Fibroblast of upper back skin (primary cell): ENCODE results near the gene POLD4.

ENCODE experiments used
- DNase-seq: peaks from one replicate; pipeline ENCODE4 v3.0.0-alpha.2; 2013

POLD4 gene

DNA sequence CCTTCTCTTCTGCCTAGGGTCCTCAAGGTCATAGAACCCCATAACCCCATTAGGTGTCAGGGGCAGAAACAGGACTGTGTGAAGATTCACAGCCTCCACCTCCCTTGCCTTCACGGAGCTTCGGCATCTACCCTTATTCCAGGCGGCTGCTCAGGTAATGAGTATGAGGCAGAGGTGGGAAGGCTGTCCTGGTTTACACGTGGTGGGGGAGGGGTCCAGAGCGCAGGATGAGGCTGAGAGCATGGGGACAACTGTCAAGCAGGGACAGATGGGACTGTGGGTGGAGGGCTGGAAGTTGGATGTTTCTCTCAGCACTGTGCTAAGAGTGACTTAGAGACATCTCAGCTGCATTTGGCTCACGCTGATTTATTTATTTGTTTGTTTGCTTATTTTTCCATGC, 34.2 kb upstream of the POLD4 start:
- DNase-seq: no peak

DNA sequence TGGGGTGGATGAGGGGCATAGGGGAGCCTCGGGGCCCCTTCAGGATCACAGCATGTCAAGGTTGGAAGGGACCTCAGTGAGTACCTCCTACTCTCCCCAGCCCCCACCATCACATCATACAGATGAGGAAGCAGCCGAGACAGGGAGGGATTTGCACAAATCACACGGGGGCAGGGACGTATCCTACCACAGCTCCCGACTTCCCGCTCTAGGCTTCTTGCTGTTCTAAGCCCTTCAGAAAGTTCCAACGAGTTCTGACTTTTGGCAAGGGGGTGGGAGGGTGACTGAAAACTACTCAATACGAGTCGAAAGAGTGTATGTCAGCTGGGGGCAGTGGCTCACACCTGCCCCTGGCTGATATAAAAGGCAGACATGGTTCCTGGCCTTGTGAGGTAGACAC, 33.7 kb upstream of the POLD4 start:
- no peak for DNase-seq

DNA sequence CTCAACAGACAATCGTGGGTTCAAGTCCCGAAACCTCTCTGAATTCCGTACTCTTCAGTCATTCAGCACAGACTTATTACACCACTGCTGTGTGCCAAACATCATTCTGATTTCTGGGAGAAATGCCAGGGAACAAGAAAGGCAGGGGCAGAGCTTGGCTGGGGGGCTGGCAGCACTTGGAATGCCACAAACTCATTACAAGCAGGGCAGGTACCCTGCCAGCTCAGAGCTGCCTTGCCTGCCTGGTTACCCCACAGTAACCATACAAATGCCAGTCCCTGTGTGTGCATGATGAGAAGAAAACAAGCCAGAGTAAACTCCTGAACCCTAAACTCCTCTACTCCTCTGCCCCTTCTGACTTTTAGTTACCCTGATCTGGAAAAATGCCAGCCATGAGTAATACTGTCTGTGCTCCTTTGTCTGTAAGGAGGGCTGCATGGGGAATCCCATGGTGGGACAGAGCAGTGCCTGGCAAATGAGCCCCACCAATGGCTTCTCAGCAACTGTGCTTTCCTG, 31.6 kb upstream of the POLD4 start:
- peak; percentile 61 for DNase-seq

DNA sequence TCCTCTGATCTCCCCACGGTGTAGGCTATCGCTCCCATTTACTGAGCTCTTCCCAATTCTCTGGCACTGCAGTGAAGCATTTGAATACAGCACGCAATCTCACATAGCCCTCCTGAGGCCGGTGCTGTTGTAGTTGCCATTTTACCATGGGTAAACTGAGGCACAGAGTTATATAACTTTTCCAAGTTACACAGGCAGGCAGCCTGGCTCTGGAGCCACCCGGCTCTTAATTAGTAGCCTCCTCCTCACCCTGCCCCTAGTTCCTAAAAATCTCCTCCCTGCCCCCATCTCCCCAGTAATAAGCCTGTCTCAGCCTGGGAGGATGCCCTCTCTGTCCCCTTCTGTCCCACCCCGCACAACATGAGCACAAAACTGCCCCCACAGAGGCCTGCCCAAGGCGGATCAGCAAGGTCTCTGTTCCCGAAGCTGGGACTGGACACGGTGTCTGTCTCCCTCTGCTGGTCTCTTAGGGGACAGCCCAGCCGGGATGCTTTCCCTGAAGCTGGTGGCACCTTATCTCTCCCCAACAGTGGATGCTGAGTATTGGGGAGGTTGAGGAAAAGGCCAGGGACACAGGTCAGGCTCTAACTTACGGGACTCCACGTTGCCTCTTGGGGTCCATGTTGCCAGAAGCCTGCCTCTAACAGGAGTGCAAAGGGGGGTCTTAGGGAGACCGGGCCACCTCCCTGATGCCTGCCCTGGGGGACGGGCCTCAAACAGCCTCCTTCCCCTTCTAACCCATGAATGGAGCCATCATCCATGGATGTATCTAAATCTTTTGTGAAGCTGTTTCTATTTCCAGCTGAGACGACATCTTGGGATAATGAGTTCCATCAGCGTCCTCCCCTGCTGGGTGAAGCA, 29.2 kb upstream of the POLD4 start:
- DNase-seq: peak; percentile 77

DNA sequence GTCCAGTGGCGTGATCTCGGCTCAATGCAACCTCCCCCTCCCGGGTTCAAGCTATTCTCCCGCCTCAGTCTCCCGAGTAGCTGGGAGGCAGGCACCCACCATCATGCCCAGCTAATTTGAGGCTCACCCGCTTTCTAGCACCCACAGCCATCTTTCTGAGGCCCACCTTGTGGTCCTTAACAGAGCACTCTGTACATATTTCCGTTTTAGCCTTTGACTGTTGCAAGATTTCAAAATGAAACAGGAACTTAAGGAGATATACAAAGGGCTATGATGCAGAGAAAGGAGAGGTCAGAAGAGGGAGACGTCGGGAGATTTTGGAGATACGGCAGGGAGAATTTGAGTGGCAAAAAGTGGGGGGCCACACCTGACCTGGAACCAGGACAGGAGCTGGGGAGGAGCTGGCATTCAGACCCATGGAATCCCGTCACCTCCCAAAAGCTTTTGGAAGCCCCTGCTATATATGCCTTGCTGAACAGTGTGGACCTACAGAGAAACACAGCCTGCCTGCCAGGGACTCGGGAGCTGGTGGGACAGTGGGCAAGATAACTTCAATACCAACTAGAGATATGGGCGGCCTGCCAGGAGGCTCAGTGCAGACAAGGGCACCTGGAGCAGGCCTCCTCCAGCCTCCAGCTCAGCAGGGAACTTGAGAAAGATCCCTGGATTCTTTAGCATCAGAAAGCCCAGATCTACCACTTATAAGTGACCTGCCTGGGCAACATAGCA, 28.1 kb upstream of the POLD4 start:
- no peak for DNase-seq

DNA sequence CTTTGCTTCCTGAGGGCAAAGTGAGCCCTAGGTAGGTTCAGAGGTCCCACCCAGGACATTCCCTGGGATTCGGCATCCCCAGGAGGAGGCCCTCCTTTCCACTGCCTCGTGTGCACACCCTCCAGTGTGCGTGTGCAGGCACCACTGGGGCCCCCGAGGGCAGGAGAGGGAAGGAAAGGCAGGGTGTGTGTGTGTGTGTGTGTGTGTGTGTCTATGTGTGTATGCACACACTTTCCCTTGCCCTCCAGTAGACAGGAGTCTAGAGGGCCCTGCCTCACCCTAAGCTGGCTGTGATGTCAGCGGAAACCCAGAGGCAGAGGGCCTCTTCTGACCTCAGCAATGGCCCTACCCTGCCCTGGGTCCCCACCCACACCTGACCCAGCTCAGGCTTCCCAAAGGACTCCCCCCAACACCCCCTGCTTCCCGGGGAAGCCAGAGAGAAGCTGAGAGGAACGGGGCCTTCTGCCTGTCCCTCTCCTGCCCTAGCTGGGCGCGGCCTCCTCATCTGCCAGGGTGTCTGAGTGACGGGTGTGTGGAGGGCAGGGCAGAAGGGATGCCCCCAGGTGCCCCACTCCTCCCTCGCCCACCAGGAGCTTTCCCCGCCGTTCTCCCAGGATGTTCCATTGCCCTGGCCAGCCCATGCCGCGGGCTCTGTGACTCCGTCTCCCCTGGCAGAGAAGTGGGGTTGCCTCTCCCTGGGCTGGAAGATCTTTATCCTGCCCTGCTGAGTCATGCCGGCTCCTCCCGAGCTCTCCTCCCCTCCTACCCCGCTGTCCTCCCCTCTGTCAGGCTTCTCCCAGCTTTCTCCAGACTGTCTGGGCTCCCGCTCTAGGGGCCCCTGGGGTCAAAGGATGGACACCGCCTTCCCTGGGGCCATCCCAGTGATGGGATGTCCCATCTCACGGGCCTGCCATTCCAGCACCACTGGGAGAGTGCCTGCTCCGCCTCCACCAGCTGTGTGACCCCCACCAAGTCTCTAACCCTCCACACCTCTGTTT, 26.0 kb upstream of the POLD4 start:
- peak; percentile 53 for DNase-seq

DNA sequence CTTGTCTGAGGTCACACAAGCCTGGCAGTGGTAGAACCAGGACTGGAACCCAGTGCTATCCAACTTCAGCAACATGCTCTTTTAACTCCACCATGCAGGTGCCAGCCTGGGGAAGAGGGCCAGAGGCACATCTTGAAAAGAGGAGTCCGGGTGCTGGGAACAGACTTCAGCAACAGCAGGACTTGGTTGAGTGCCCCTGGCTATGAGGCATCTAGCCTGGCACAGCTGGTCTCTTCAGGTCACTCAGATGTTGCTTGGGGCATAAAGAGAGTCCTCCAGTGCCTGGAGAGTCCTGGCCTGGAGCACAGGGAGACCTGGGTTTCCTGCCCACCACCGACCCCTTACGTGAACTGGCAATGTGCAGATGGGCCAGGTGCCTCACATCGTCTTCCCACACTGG, 25.2 kb upstream of the POLD4 start:
- no peak for DNase-seq

DNA sequence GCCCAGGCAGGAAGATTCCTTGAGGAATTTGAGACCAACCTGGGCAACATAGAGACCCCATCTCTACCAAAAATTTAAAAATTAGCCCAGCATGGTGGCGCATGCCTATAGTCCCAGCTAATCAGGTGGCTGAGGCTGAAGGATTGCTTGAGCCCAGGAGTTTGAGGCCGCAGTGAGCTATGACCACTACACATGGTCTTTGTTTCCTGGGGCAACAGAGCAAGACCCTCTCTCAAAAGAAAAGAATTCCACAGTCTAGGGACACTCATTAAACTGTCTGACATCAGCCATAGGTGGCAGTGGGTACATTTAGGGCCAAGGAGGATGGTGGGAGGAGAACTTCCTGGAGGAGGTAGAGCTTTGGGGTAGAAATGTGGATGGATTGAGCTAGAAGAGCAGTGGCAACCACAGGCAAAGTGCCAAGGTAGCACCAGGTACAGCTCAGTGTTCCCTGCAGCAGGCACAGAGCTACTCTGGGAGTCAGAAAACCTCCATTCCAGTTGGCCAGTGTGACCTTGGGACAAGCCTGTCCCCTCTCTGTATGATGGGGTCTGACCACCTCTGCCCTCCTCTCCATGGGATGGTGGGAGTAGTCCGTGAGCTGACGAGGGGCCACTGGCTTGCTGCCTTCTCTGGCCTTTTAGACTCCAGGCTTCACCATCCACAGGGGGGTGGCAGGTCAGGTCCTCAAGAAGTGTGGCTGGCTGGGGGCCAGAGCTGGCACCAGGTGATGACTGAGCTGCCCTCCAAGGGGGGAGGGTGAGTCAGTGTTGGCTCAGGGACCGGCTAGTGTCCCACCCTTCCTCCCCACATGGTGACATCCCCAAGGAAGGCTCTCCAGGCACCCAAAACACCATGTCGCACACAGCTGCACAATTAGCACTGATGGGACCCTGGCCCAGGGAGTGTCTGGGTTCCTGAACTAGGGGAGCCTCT, 23.8 kb upstream of the POLD4 start:
- no peak for DNase-seq

DNA sequence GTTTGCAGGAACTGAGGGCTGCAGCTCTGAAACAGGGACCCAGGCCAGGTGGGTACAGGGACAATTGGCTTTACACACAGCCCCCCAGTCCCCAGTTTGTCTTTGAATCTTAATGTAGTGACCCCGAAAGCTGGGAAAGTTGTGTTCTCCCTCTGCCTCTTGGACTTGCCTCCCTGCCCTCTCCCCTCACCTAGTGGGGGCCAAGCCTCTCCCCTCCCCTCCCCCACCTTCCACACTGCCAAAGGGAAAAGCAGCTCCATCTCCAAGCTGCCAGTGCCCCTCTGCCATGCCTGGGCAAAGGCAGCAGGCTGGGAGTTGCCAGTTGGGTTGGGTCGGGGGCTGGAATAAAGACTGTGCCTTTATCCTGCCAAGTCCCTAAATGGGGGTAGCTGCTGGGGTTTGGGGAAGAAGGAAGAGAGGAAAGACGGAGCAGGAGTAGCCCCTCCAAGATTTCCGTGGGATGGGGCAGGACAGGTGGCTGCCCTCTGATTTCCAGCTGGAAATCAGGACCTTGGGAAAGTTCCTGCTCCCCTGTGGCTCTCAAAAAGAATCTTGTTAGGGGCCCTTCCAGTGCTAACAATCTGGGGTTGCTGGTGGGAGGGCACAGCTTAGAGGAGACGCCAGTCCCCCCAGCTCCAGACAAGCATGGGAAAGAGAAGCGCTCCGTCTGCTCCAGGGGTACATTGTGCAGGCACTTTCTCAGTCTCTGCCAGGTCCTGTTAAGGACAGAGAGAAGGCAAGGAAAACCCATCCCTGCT, 22.9 kb upstream of the POLD4 start:
- no peak for DNase-seq

DNA sequence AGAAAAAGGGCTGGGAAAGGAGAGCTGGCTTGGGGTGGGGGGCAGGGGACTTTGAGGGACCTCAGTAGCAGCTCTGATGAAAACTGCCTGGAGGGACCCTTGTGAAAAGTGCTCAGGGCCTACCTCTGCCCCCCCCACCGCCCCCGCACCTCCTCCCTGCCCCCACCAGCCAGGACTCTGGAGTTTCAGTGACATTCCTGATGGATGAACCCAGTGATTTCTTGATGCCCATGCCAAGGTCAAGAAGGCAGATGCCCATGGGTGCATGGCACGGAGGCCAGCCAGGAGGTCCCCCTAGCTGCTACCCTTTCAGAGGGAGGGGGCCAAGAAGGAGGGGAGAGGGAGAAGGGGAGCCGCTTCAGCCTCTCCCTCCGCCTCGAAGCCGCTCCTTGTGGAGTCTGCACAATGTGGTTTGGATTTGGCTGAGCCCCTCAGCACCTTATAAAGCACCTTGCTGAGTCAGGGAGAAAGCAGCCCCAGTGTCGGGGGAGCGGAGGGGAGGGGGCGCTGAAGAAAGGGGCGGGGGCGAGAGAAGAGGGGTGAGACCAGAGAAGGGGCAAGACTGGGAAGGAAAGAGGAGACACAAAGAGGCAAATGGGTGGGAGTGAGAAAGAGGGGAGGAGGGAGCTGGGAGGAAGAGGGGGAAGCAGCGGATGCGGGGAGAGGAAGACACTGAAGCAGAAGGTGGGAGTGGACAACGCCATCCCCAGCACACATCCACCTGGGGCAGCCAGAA, 22.1 kb upstream of the POLD4 start:
- DNase-seq: no peak

DNA sequence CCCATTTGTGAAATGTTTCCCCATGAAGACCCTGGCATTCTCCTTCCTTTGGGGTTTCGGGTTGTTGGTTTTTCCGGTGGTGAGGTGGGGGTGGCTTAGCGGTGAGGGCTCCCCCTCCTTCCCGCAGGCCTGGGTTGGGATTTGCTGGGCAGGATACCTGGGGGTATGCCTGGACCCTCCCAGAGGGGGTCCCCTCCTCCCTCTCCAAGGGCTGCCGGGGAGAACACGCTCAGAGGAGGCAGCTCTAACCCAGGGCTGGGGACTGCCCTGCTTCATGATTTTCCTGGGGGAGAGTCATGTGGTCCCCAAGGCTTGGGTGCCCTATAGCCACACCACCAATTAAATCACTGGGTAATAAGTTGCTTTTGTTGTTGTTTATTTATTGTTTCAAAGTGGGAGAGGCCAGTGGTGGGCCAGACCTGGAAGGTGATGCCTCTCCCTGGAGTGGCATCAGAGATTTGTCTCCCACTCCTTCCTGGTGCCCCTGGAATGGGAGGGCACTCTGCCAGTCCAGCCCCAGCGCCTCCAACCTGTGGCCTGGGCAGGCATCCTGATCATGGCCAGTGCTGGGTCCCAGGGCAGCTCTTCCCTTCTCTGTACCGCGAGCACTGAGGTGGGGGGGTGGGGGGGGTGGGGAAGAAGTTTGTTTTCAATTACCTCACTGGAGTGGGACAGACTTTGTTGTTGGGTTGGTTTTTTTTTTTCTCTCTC, 21.4 kb upstream of the POLD4 start:
- peak; percentile 44 for DNase-seq

DNA sequence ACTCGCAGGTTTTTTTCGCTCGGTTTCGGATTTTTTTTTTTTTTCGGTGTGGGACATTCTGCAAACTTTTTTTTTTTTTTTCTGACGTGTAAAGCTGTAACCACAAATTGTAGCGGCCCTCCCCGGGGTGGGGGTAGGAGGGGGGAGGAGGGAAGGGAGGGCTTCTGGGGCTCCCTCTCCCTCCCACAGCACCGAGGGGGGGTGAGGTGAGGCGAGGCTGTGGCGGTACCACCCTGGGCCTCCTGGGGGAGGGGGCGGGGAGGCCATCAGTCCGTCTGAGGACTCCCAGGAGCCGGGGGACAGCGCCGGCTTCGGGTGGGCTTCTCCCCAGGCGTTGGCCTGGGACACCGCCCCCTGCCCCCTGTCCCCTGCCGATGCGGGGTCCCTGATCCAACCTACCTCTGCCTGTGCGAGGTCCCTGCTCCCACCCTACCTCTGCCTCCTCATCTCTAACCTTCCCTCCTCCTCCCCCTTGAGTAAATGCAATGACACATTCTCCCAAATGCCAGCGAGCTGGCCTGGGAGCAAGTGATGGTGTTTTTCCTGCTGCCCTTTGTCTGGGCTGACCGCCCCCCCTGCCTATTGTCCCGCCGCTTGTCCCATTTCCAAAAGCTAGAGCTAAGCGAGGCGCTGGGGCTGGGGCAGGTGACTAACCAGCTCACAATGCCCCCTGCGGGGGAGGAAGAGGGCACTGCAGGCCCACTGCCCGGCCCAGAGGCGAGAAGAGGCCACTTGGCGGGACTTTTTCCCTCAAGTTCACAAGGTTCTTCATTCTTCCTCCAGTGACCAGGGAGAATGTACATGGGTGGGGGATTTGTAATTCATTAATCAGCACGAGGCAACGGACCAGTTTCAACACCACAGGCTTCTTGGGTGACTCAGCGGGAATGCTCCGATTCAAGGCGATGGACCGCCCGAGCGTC, 20.6 kb upstream of the POLD4 start:
- peak; percentile 96 for DNase-seq

DNA sequence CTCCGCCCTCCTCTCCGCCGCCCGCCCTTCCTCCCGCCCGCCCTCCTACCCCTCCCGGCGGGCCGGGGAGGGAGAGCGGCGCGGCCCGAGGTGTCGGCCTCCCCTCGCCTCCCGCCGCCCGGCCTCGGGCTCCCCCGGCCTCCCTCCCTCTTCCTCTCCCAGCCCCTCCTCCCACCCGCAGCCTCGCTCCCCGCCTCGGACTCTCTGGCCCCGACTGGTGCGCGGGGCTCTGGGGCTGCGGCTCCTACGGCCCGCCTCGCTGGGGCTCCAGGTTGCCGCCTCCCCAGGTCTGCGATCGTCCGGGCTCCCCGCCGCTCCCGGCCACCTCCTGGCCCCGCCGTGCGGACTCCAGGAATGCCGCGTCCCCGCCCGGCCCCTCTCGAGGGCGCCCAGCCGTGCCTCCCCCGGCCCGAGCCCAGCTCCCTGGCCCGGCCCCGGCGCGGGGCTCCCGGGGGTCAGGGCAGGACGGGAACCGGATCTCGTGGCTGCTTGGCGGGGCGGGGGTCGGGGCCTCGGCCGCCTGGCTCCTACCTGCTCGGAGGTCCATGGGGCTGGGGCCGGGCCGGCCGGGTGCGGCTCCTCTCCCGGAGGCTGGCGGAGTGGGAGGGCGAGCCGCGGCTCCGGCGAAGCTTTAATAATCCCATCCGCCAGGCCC, 19.8 kb upstream of the POLD4 start, which contains the start of gene CLCF1:
TSS of gene CLCF1 (minus strand) at position 606 of the 655 bp plus-strand sequence. CDS start at position 547, 59 bp downstream.
- DNase-seq: peak; percentile 65

DNA sequence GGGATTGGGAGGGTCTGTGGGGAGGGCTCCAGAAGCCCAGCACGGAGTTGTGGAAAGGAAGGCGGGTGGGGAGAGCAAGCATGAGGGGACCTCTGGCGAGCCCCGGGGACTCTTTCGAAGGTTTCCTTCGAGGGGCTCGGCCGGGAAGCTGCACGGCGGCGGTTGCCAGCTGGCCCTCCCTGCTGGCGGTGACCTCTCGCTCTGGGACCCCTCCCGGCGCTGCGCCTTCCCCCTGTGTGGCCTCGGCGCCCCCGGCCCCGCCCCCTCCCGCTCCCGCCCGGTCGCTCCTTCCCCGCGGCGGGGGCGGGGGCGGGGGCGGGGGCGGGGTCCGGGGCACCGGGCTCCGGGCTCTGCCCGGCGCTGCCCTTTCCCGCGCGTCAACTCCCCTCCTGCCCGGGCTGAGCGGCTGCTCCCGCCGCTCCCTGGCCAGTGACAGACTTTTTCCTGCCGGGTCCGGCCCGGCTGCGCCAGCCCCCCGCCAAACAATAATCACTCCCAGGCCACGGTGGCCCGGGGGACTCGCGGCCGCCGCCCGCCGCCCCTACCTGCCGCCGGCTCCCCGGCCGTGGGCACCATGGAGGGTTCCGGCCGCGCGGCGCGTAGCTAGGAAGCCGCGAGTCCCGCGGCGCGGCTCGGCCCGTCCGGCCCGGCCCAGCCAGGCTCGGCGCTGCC, 19.1 kb upstream of the POLD4 start:
- no peak for DNase-seq

DNA sequence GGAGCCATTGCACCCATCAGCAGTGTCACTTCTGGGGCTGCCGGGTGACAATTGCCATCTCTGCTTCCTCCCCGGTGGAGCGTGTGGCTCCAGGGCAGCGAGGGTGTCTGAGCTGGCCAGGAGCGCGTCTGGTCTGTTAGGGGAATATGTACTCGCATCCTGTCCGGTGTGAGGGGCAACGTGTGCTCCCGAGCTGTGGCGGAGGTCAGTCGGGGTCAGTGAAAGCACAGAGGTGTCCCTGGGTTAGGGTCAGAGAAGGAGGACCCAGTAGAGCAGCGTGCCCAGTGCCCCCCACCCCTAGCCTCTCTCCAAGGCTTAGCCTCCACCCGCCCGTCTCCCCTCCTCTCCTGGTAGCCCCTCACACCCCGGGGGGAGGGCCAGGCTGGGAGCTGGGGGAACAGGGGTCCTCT, 18.6 kb upstream of the POLD4 start:
- DNase-seq: no peak

DNA sequence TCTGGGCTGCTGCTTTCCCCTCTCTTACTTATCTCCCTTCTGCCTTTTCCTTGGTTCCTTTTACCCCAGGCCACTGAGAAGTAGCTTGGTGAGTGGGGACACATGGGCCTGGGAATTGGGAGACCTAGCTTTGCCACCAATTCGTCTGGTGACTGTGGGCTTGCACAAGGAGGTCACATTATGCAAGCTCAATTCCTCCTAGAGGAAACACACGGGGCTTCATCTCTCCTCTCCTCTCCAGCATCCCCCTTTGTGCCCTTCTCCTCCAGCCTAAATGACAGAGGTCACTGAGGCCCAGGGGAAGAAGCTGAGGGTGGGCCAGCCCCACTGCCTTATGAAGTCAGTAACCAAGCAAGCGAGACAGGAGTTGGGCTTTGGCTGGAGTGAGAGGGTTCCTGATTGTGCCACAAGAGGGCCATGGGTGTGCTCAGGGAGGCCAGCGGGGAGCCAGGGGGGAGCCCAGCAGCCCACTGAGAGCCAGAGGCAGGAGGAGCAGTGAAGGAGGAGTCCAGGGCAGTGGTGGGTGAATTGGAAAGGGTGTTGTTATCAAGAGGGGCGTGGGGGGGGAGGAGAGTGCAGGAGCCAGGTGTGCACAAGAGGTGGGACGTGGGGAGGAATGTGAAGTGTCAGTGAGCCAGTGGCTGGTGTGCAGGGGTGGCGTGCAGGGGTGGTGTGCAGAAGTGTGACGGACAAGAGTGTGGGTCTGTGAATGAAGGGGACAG, 18.0 kb upstream of the POLD4 start:
- DNase-seq: peak; percentile 56
